ENCODE data around the gene GOLGA6D.
"Not testable (repeated sequence)": the region's sequence is repeated elsewhere in the genome, so short reads cannot be mapped to it uniquely, and the experiment has no call there.

Gene GOLGA6D

GRCh38 chr15:75293660-75294059 is 11.0 kb downstream of the GOLGA6D start:
- not testable (repeated sequence) for DNase-seq (ENCODE audit: low read depth)

- not testable (repeated sequence) for DNase-seq (ENCODE audit: low read depth)
Observed at GRCh38 chr15:75298541-75299310, 16.1 kb downstream of the GOLGA6D start.

GRCh38 chr15:75299311-75299688 is 16.7 kb downstream of the GOLGA6D start:
- not testable (repeated sequence) for DNase-seq (ENCODE audit: low read depth)

GRCh38 chr15:75300026-75300425 is 17.4 kb downstream of the GOLGA6D start:
- DNase-seq (ENCODE audit: low read depth) = not testable (repeated sequence)

- no peak for DNase-seq (ENCODE audit: low read depth)
Observed at GRCh38 chr15:75302318-75302717, 19.7 kb downstream of the GOLGA6D start.

GRCh38 chr15:75302753-75303152 is 20.1 kb downstream of the GOLGA6D start:
- not testable (repeated sequence) for DNase-seq (ENCODE audit: low read depth)

GRCh38 chr15:75306188-75306587 is 23.6 kb downstream of the GOLGA6D start:
- no peak for DNase-seq (ENCODE audit: low read depth)

GRCh38 chr15:75307778-75308390 is 25.2 kb downstream of the GOLGA6D start:
- no peak for DNase-seq (ENCODE audit: low read depth)

- peak; percentile 5 for DNase-seq (ENCODE audit: low read depth)
Observed at GRCh38 chr15:75309711-75310110, 27.1 kb downstream of the GOLGA6D start.

GRCh38 chr15:75312548-75312947 is 29.9 kb downstream of the GOLGA6D start:
- not testable (repeated sequence) for DNase-seq (ENCODE audit: low read depth)

- DNase-seq (ENCODE audit: low read depth) = no peak
Observed at GRCh38 chr15:75313116-75313845, 30.6 kb downstream of the GOLGA6D start.

GRCh38 chr15:75314552-75315290 is 32.1 kb downstream of the GOLGA6D start:
- no peak for DNase-seq (ENCODE audit: low read depth)

- DNase-seq (ENCODE audit: low read depth) = not testable (repeated sequence)
Observed at GRCh38 chr15:75319231-75319897, 36.7 kb downstream of the GOLGA6D start.

GRCh38 chr15:75321711-75322110 is 39.1 kb downstream of the GOLGA6D start:
- DNase-seq (ENCODE audit: low read depth) = no peak

GRCh38 chr15:75325922-75326321 is 43.3 kb downstream of the GOLGA6D start:
- DNase-seq (ENCODE audit: low read depth) = no peak

- no peak for DNase-seq (ENCODE audit: low read depth)
Observed at GRCh38 chr15:75327005-75327404, 44.4 kb downstream of the GOLGA6D start.

- DNase-seq (ENCODE audit: low read depth) = no peak
Observed at GRCh38 chr15:75327491-75327890, 44.9 kb downstream of the GOLGA6D start.

GRCh38 chr15:75328493-75329314 is 46.1 kb downstream of the GOLGA6D start:
- no peak for DNase-seq (ENCODE audit: low read depth)

- no peak for DNase-seq (ENCODE audit: low read depth)
Observed at GRCh38 chr15:75329571-75329970, 46.9 kb downstream of the GOLGA6D start.

- not testable (repeated sequence) for DNase-seq (ENCODE audit: low read depth)
Observed at GRCh38 chr15:75332093-75332492, 49.5 kb downstream of the GOLGA6D start.
